Hypothalamus (tissue), 51 donors: ENCODE measurements around the gene SPDYE3.
"Not testable (repeated sequence)": the region's sequence is repeated elsewhere in the genome, so short reads cannot be mapped to it uniquely, and the experiment has no call there.

Experiments used
- DNase-seq, 51 donors: peaks; one replicate each; lab custom pipeline; 2025; lab: John Stamatoyannopoulos, UW

The SPDYE3 gene

GRCh38 chr7:100348805-100349204 lies 41.3 kb downstream of the SPDYE3 start:
- DNase-seq = no peak

GRCh38 chr7:100349757-100350156 lies 42.3 kb downstream of the SPDYE3 start:
- no peak for DNase-seq

DNA sequence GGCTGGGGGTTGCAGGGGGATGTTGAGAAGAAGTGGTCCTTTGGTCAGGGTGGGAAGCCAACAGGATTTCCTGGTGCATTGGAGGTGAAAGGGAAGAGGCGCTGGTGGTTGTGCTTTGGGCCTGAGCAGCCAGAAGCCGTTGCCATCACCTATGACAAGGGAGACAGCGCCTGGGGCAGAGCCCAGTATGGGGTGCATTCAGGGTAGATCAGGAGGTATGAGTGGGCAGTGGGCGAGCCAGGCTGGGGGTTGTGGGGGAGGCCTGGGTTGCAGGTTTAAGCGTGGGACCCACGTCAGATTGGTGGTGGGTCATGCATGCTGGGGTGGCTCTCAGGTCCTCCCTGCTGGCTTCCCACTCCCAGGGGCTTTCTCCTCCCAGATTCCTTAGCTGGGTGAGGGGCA lies 44.2 kb downstream of the SPDYE3 start:
- no peak for DNase-seq

GRCh38 chr7:100352230-100352781 lies 44.8 kb downstream of the SPDYE3 start:
- not testable (repeated sequence) for DNase-seq

GRCh38 chr7:100352984-100353684 lies 45.6 kb downstream of the SPDYE3 start:
- no peak for DNase-seq

DNA sequence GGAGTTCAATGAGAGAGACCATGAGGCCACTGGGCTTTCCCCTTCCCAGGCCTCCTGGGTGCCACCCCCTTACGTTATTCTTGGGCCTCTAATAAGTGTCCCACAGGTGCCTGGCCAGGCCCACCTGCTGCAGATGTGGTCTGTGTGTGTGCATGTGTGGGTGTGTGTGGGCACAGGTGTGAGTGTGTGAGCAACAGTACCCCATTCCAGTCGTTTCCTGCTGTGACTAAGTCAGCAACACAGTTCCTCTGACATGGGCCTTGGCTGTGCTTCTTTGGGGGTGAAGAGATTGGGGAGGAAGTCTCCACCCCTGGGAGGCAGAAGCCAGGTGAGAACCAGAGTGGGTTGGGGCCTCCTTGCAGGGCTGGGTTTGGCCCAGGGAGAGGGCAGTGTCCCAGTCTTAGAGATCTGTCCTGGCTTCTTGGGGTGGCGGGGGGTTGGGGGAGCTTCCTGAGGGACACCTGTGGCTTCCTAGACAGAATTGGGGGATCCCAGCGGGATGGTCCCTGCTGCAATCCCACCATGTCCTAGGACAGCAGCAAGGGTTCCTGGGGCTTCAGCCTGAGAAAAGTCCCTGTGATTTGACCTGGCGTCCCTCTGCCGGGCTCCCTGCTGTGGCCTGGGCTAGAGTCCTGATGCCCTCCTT lies 46.3 kb downstream of the SPDYE3 start:
- DNase-seq = no peak

- no peak for DNase-seq
These were observed 49.0 kb downstream of the SPDYE3 start for GRCh38 chr7:100356416-100357068.

GRCh38 chr7:100357131-100357561 lies 49.6 kb downstream of the SPDYE3 start:
- no peak for DNase-seq

DNA sequence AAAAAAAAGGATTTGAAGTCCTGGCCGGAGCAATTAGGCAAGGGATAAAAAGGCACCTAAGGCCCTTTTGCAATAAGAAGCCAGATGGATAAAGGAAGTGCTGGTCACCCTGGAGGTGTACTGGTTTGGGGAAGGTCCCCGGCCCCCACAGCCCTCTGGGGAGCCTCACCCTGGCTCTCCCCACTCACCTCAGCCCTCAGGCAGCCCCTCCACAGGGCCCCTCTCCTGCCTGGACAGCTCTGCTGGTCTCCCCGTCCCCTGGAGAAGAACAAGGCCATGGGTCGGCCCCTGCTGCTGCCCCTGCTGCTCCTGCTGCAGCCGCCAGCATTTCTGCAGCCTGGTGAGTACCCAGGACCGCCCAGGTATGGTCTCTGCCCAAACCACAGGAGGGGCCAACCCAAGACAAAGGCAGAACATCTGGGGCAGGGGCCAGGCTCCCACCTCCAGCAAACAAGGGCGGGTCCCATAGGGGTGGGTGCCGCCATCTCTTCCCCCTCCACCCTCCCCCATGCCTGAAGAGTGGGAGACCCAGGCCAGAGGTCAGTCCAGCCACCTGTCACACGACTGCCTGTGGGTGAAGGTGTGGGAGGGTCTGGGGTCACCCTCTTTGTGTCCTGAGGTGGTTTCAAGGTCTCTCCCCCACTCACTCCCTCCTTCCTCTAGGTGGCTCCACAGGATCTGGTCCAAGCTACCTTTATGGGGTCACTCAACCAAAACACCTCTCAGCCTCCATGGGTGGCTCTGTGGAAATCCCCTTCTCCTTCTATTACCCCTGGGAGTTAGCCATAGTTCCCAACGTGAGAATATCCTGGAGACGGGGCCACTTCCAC lies 50.7 kb downstream of the SPDYE3 start, which contains the start of gene PILRB:
TSS of gene PILRB (plus strand) at position 91 of the 830 bp plus-strand sequence. CDS start at position 277, 186 bp downstream.
- DNase-seq = no peak

DNA sequence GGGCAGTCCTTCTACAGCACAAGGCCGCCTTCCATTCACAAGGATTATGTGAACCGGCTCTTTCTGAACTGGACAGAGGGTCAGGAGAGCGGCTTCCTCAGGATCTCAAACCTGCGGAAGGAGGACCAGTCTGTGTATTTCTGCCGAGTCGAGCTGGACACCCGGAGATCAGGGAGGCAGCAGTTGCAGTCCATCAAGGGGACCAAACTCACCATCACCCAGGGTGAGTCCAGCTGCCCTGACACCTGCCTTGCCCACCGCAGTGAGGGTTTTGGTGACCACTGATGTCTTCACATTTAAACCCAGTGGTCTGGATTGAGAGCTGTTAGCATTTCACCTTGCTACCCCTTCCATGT lies 51.3 kb downstream of the SPDYE3 start:
- no peak for DNase-seq

DNA sequence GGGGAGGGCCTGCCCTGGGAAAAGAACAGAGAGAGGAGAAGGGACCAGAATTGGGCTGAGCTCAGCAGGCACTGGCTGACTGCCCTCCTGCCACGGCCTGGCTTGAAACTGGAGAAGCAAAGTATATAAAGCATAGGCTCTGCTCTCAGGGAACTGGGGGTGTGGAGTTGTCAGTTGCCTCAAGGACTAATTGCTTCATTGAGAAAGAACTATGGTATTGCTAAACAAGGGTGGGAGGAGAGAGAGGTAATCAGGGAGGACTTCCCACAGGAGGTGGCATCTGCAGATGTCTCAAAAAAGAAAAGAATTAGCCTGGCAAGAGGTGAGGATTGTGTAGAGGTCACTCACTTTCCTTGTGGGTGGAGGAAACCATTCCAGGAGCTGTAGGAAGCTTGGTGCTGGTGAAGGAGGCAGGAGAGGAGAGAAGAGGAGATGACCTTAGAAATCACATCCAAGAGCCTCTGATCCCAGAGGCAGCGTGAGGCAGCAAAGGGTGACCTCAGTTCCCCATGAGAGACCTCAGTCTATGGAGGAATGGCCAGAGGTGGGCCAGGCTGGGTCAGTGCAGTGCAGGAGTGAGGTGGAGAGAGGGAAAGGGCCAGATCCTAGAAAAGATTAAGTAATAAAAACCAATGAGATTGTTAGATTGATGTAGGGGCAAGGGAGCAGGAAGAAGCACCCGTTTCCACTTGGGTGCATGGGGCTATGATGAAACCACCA lies 52.8 kb downstream of the SPDYE3 start:
- no peak for DNase-seq

- no peak for DNase-seq
These were observed 55.6 kb downstream of the SPDYE3 start for GRCh38 chr7:100363098-100363497.

- not testable (repeated sequence) for DNase-seq
These were observed 56.3 kb downstream of the SPDYE3 start for GRCh38 chr7:100363797-100364196.

GRCh38 chr7:100364480-100364879 lies 57.0 kb downstream of the SPDYE3 start:
- DNase-seq = no peak

DNA sequence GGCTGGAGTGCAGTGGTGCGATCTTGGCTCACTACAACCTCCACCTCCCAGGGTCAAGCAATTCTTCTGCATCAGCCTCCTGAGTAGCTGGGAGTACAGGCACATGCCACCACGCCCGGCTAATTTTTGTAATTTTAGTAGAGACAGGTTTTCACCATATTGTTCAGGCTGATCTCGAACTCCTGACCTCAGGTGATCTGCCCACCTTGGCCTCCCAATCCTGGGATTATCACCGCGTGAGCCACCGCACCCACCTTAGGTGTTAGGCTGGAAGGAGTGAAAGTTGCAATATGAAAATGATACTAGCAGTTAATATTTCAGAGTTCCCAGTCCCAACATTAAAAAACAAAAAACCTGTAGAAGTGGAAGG lies 58.5 kb downstream of the SPDYE3 start:
- DNase-seq = not testable (repeated sequence)

- no peak for DNase-seq
These were observed 59.1 kb downstream of the SPDYE3 start for GRCh38 chr7:100366411-100367250.

GRCh38 chr7:100367251-100367620 lies 59.7 kb downstream of the SPDYE3 start:
- DNase-seq = no peak

DNA sequence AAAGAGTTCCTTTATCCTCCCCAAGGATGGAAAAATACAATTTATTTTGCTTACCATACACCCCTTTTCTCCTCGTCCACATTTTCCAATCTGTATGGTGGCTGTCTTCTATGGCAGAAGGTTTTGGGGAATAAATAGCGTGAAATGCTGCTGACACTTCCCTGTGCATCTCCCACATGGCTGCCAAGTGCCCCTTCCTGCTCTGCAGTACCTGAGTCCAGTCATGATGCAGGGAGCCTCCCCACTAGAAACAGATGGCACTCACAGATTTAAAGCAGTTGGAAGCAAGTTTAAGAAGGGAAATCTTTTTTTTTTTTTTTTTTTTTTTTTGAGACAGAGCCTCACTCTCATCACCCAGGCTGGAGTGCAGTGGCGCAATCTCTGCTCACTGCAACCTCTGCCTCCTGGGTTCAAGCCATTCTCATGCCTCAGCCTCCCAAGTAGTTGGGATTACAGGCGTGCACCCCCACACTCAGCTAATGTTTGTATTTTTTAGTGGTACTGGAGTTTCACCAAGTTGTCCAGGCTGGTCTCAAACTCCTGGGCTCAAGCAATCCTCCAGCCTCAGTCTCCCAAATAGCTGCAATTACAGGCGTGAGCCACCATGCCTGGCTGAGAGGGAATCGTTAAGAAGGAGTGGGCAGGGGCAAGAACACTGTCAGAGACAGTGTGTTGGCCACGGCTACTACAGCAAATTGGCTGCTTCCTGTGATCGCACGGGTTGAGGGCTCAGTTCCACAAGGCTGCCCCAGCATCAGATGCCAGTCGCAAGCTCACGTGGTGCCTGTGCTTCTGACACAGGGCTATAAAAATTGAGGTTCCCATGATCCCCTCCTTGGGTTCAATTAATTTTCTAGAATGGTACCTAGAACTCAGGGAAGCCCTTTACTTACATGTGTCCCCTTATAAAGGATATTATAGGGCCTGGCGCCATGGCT lies 60.4 kb downstream of the SPDYE3 start:
- no peak for DNase-seq
